GM23248 (cell line): ENCODE results near the gene ONECUT1.

Experiments used
- EZH2 ChIP-seq: fragments of 200-600 bp; sonication (generic); IDR thresholded peaks from 2 replicates; pipeline ENCODE4 v1.6.1; 2018; ENCODE audit warnings: antibody characterized with exemption, mild to moderate bottlenecking; ENCODE audit not compliant: insufficient read depth, poor library complexity, severe bottlenecking
- EZH2phosphoT487 ChIP-seq: fragments of 200-600 bp; sonication (generic); IDR thresholded peaks from 2 replicates; pipeline ENCODE4 v1.6.1; 2018; ENCODE audit warnings: antibody characterized with exemption, moderate library complexity, mild to moderate bottlenecking, low read depth; ENCODE audit not compliant: insufficient read depth

GRCh38 chr15:52778457-52778856 is 11.7 kb downstream of the ONECUT1 start:
- TF ChIP-seq EZH2, result no peak
- TF ChIP-seq EZH2phosphoT487, result no peak
